Measurements from ENCODE around the gene CREB3. TPM values are rescaled to one million over a fixed set of nuclear protein-coding genes. Genes with fewer than 3 reads are reported as not detected.

The CREB3 gene
- total RNA-seq, 2 experiments from 2014 or later, result 18.1 to 18.3 TPM

DNA sequence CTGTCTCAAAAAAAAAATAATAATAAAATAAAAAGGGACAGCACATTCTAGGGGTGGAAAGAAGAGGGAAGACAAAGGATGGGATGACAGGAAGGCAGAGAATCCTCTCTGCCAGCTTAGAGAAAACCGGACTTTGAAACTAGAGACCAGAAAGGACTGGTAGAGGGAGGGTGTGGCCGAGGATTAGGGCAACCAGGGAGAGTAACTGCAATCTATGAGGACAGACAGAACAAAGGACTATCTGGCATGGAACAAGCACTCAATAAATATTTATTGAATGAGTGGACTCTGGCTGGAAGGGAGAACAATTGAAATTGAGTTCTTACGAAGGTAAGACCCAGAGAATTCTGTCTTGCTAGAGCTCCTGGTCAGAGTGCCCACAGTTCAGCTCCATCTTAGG lies 14.1 kb downstream of the CREB3 start:
- Mint-ChIP-seq H3K4me3 (peak overlapping the region; percentile 22), H3K9me3 (no peaks in the 10 kb centered on the region), H3K36me3 (ENCODE audit: low read depth) (peaks cover 23% of the 10 kb centered on the region), H3K27ac (no peak overlapping the region), H3K4me1 (peaks cover 64% of the 10 kb centered on the region), H3K27me3 (no peaks in the 10 kb centered on the region)
- ChIA-PET CTCF (interaction anchor here (1.2 to 11.3 kb wide), 3 partner anchors 9 to 15 kb away, joined by 3 to 112 read pairs (median 38); partner anchors contain the start of genes CREB3, MSMP and TLN1), POLR2A (no interaction called here)
- no peak for DNase-seq

DNA sequence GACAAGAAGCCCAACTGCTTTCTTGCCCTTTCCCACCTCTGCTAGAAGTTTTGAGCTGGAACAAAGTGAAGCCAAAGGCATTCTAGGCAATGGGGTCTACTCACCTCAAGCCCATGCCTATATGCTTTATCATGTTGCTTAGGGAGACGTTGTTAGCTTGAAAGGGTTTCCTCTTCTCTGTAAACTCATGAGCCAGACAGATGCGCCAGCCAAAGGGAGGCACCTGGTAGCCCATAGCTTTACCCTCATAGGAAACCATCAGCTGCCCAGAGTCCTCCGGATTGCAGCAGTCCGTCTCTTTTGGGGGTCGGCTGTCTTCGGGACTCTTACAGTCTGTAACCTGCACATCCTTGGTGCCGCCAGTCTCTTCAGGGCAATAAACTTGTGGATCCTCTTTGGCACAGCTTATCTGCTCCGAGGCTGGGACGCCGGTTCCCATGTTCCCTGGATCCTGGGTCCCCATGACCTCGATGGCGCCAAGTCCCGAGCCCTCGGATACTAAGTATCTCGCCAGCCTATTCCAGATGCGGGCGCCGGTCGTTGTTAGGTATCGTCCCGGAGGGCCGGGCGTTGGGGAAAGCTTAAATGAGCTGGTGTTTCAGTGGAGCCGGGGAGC lies 15.9 kb downstream of the CREB3 start:
- peak; percentile 32 for DNase-seq
- Mint-ChIP-seq H3K4me3 (peak overlapping the region; percentile 86), H3K4me1 (peaks cover 53% of the 10 kb centered on the region), H3K36me3 (ENCODE audit: low read depth) (peaks cover 32% of the 10 kb centered on the region), H3K27ac (peak overlapping the region; percentile 80), H3K27me3 (no peaks in the 10 kb centered on the region), H3K9me3 (no peaks in the 10 kb centered on the region)
- ChIA-PET CTCF (interaction anchor here (0.8 to 11.3 kb wide), 9 partner anchors 8 to 137 kb away, joined by 3 to 112 read pairs (median 5); partner anchors contain the start of genes CCDC107, CREB3, RMRP and TLN1), POLR2A (interaction anchor here (1.1 kb wide), 1 partner anchor 16 kb away, joined by 3 read pairs; the partner anchor contains the start of gene CREB3)

DNA sequence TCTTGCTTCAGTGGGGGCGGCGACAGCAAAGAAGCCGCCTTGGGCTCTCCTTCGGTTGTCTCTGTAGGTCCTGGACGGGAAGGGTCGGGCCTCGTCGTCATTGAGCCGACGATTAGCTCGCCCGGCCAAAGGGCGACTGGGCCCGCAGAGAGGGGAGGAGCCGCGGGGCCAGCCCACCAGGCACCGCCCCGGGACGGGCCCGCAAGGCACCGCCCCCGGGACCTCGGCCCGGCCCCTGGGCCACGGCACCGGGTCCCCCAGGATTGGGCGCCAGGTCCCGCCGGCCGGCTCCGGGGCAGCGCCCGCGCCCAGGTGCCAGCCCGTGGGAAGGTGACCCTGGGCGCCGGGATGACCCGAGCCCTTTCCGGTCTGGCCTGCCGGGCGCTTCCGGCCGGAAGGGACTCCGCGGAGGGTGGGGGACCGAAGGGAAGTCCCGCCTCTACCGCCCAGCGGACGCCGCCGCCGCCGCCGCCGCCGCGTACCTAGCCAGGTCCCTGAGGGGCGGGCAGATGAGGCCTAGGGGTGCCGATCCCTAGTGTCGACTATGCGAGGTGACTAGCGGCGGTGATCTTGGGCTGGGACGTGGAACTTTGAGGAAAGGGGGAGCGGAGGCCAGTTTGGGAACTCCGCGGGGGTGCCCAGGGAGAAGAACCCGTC lies 16.5 kb downstream of the CREB3 start, which contains the start of the genes GBA2 and RGP1:
TSS of gene GBA2 (minus strand) at position 371 of the 657 bp plus-strand sequence. CDS start 524 bp downstream, outside the sequence.
TSS of gene RGP1 (plus strand) at position 430 of the 657 bp plus-strand sequence. CDS start 469 bp downstream, outside the sequence.
- peaks cover 32% of the 10 kb centered on the region for H3K36me3 Mint-ChIP-seq (ENCODE audit: low read depth)
- POLR2A ChIA-PET, result interaction anchor here (1.1 to 1.5 kb wide), 2 partner anchors 17 to 91 kb away, joined by 3 read pairs; partner anchors contain the start of genes CCDC107, CREB3 and RMRP
- peak within 1 kb of the TSS; percentile 86 for H3K4me3 Mint-ChIP-seq
- CTCF ChIA-PET, result interaction anchor here (0.8 to 11.3 kb wide), 15 partner anchors 11 to 145 kb away, joined by 3 to 112 read pairs (median 3); partner anchors contain the start of genes CCDC107, CREB3, RMRP and SPAG8
- H3K27me3 Mint-ChIP-seq, result no peaks in the 10 kb centered on the region
- peaks cover 50% of the 10 kb centered on the region for H3K4me1 Mint-ChIP-seq
- DNase-seq, result peak; percentile 68
- H3K9me3 Mint-ChIP-seq, result no peaks in the 10 kb centered on the region
- peak within 1 kb of the TSS; percentile 85 for H3K27ac Mint-ChIP-seq

DNA sequence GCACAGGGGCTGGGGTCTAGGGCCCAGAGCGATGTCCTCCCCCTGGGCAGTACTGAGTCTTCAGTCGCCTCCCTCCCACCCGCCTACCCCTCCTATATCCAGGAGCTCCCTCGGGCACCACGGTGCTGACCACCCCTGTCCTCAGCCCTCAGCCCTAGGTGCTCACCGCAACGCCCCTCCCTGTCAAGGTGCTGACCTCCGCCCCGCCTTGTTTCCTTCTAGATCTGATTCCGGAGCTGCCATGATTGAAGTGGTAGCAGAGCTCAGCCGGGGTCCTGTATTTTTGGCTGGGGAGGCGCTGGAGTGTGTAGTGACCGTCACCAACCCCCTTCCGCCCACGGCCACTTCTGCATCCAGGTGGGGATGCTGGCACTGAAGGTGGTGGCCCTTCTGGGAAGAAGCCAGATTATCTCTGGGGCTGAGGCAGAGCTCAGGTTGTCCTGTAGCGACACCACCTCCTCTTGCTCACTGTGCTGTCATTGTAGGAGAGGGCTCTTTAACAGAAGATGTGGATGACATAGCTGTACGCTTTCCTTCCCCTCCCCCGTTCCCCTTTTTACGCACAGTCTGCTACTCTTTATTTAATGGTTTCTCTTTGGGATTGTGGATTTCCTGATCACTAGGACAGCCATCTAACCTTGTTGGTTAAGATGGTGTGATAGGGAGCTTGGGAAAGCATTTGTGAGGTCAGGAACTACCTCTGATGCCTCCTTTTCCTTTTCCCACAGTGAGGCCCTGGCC lies 17.2 kb downstream of the CREB3 start:
- H3K9me3 Mint-ChIP-seq, result no peaks in the 10 kb centered on the region
- H3K4me1 Mint-ChIP-seq, result peaks cover 50% of the 10 kb centered on the region
- DNase-seq, result peak; percentile 62
- no peaks in the 10 kb centered on the region for H3K27me3 Mint-ChIP-seq
- peak overlapping the region; percentile 85 for H3K27ac Mint-ChIP-seq
- H3K36me3 Mint-ChIP-seq (ENCODE audit: low read depth), result peaks cover 30% of the 10 kb centered on the region
- ChIA-PET CTCF (interaction anchor here (0.8 to 11.3 kb wide), 12 partner anchors 18 to 146 kb away, joined by 3 to 112 read pairs (median 4); partner anchors contain the start of genes CREB3, SPAG8 and TLN1), POLR2A (interaction anchor here (1.5 kb wide), 1 partner anchor 92 kb away, joined by 3 read pairs; the partner anchor contains the start of genes CCDC107 and RMRP)
- peak overlapping the region; percentile 83 for H3K4me3 Mint-ChIP-seq

DNA sequence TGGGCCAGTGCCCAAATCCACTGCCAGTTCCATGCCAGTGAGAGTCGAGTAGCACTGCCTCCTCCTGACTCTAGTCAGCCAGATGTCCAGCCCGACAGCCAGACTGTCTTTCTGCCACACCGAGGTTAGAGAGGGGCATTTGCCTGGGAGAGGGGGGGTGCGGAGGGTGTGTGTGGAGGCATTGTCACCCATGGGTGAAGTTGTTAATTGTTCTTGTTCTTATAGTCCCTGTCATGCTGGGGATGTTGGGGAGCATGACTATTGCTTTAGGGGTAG lies 17.7 kb downstream of the CREB3 start:
- POLR2A ChIA-PET, result interaction anchor here (1.5 kb wide), 1 partner anchor 92 kb away, joined by 3 read pairs; the partner anchor contains the start of genes CCDC107 and RMRP
- Mint-ChIP-seq H3K9me3 (no peaks in the 10 kb centered on the region), H3K36me3 (ENCODE audit: low read depth) (peaks cover 28% of the 10 kb centered on the region), H3K27me3 (no peaks in the 10 kb centered on the region), H3K27ac (peak overlapping the region; percentile 85), H3K4me1 (peaks cover 49% of the 10 kb centered on the region), H3K4me3 (peak overlapping the region; percentile 83)
- no peak for DNase-seq
- CTCF ChIA-PET, result interaction anchor here (0.8 to 11.3 kb wide), 9 partner anchors 18 to 146 kb away, joined by 3 to 112 read pairs (median 3); partner anchors contain the start of genes CREB3, SPAG8 and TLN1

DNA sequence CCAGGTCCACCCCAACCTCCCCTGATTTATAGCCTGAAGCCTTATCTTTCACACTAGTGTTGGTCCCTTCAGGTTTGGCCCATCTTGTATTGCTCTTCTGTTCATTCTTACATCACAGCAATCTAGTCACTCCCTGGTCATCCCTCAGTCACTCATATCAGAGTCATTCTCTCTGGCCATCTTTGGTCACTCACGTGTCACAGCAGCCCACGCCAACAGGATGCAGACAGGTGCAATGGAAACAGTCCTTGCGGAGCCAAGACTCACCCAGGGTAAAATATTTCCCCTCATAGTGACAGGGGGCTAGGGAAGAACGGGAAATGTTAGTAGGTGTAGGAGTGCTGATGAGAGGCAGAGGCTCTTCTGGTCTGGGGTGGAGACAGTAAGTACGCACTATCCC lies 21.0 kb downstream of the CREB3 start:
- Mint-ChIP-seq H3K27me3 (no peaks in the 10 kb centered on the region), H3K4me3 (no peak overlapping the region), H3K4me1 (peaks cover 45% of the 10 kb centered on the region), H3K9me3 (no peaks in the 10 kb centered on the region), H3K27ac (no peak overlapping the region), H3K36me3 (ENCODE audit: low read depth) (peaks cover 22% of the 10 kb centered on the region)
- ChIA-PET CTCF (interaction anchor here (0.6 to 4.2 kb wide), 4 partner anchors 10 to 26 kb away, joined by 3 to 38 read pairs (median 7); no protein-coding TSS in a partner anchor), POLR2A (no interaction called here)
- no peak for DNase-seq

DNA sequence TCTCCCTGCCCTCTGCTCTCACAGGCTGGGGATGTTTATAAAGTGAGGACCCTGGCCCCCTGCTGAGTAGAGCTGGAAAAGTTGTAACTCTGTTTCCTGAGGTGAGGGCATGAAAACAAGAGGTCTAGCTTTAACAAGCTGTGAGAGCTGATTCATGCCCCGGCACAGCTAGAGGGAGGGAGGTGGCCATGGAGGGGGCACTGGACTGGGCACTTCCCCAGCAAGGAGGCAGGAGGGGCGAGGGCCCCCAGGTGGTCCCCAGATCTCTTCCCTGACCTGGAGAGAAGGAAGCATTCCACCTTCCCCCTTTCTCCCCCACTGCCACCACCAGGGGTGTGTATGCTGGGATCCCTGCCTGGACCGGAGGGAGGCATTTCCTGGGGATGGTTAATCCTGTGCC lies 21.8 kb downstream of the CREB3 start, which contains the start of gene MSMP:
TSS of gene MSMP (minus strand) at position 13 of the 400 bp plus-strand sequence. CDS start 147 bp downstream, outside the sequence.
- POLR2A ChIA-PET, result no interaction called here
- peaks cover 22% of the 10 kb centered on the region for H3K36me3 Mint-ChIP-seq (ENCODE audit: low read depth)
- no peak within 1 kb of the TSS for H3K4me3 Mint-ChIP-seq

DNA sequence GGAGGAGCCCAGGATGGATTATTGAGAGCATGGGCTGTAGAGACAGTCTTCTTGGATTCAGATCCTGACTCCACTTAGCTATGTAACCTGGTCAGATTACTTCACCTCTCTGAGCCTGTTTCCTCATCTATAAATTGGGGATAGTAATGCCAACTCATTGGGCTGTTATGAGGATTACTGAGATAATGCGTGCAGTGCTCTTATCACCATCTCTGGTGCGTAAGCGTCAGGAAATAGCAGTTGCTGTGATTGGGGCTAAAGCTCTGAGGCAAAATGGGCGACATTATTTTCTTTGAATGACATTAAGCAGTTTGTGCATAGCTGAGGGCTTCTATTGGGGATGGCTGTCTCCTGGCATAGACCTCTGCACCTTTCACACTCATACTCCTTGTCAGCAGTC lies 22.6 kb downstream of the CREB3 start:
- Mint-ChIP-seq H3K27me3 (no peaks in the 10 kb centered on the region), H3K4me1 (peaks cover 53% of the 10 kb centered on the region), H3K9me3 (no peaks in the 10 kb centered on the region), H3K36me3 (ENCODE audit: low read depth) (peaks cover 22% of the 10 kb centered on the region), H3K4me3 (no peak overlapping the region), H3K27ac (no peak overlapping the region)
- ChIA-PET POLR2A (no interaction called here), CTCF (interaction anchor here (2.6 to 4.2 kb wide), 3 partner anchors 12 to 27 kb away, joined by 8 to 38 read pairs (median 14); partner anchors contain the start of genes CREB3 and TLN1)
- DNase-seq, result no peak

More for the DNA sequence above, 21.8 kb downstream of the CREB3 start, which contains the start of gene MSMP:
- CTCF ChIA-PET, result interaction anchor here (1.6 to 4.2 kb wide), 4 partner anchors 11 to 26 kb away, joined by 3 to 38 read pairs (median 11); partner anchors contain the start of genes CREB3 and TLN1
- Mint-ChIP-seq H3K27me3 (no peaks in the 10 kb centered on the region), H3K9me3 (no peaks in the 10 kb centered on the region), H3K27ac (peak within 1 kb of the TSS; percentile 52), H3K4me1 (peaks cover 52% of the 10 kb centered on the region)
- DNase-seq, result no peak

DNA sequence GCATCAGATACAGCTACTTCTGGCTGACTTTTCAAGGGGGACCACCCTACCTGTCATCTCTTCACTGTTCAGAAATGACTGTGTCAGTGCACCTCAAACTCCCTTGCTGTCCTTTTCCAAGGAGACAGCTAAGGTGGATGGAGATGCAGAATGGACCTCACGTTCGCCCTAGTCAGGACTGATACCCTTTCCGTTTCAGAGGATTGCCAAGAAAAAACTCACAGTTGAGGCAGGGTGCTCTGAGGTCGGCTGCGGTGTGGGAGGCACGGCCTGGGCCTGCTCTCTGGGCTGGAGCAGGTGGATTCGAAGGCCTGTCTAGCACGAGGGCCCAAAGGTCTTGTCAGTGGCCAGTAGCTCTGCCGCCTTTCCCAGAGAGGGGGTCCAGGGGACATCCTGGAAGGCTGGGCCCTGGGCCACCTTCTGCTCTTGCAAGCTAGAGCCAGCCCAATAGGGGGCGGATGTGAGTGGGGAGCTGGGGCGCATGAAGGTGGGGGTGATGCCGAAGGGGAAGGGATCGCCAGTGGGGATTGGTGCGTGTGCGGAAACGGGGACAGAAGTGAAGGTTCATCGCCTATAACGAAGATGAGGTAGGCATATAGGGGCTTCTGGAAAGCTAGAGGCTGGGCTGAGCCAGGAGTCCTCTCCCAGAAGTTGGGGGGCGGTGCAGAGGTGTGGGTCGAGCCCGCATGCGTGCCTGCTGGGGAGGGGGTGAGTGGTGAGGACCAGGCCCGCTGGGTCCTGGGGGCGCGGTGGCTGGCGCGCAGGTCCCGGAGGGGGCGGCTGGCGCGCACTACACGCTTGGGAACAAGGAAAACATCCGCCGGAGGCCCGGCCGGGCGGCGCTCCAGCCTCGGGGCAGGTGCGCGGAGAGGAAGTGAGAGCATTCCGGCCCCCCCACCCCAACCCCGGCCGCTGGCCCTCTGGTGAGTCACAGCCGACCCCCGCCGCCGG lies 24.1 kb downstream of the CREB3 start:
- Mint-ChIP-seq H3K27ac (peak overlapping the region; percentile 94), H3K4me1 (peaks cover 45% of the 10 kb centered on the region), H3K27me3 (no peaks in the 10 kb centered on the region), H3K36me3 (ENCODE audit: low read depth) (peaks cover 23% of the 10 kb centered on the region), H3K4me3 (peak overlapping the region; percentile 91), H3K9me3 (no peaks in the 10 kb centered on the region)
- peak; percentile 83 for DNase-seq
- ChIA-PET POLR2A (no interaction called here), CTCF (interaction anchor here (0.5 to 4.2 kb wide), 23 partner anchors 9 to 153 kb away, joined by 3 to 38 read pairs (median 4); partner anchors contain the start of genes CREB3, HINT2, SPAG8 and TLN1)

DNA sequence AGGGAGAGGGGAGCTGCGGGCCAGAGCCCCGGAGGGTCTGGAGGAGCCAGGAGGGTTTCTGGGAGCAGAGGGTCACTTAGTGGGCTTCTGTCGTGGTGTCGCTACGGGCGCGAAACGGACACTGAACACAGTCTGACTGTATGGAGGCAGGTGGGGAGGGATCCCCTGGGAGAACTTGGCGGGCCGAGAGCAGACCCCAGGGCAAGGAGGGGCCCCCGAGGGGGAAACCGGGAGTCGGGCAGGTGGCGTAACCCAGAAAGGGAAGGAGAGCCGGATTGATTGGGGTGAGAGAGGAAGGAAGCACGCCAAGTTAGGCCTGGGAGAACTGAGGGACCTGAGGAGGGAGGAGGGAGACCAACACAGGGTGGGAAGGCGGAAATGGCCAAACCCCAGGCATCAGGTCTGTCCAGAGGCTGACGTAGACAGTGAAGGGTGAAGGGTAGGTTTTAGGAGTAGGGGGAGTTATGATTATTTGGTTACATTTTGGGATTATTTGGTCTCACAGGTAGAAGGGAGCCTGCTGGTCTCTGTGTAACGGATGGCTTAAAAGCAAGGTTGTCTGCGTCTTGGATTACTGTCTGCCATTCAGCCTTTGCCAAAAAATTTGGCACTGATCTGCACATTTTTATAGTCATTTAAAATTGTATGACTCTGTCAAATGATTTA lies 24.9 kb downstream of the CREB3 start:
- ChIA-PET POLR2A (no interaction called here), CTCF (interaction anchor here (0.6 to 4.2 kb wide), 17 partner anchors 10 to 154 kb away, joined by 3 to 38 read pairs (median 4); partner anchors contain the start of genes CREB3, HINT2, SPAG8 and TLN1)
- Mint-ChIP-seq H3K4me3 (peak overlapping the region; percentile 91), H3K9me3 (no peaks in the 10 kb centered on the region), H3K36me3 (ENCODE audit: low read depth) (peaks cover 22% of the 10 kb centered on the region), H3K4me1 (peaks cover 43% of the 10 kb centered on the region), H3K27ac (peak overlapping the region; percentile 94), H3K27me3 (no peaks in the 10 kb centered on the region)
- peak; percentile 16 for DNase-seq

DNA sequence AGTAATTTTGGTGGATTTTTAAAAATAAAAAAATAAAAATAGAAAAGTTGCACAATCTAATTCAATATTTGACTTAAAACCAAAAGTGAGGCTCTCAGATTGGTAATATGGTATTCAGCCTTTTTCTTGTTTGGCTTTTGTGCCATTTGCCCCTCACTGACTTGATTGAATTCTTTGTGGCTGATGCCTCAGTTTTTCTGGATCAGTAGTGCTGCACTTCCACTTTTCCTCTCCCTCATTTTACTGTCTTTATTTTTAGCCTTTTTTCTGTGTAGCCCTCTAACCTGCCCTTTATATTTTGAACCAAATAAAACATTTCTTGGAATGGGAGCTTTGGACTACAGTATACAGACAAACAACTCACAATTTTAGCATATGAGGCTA lies 25.4 kb downstream of the CREB3 start:
- CTCF ChIA-PET, result interaction anchor here (1.8 kb wide), 1 partner anchor 12 kb away, joined by 4 read pairs; no protein-coding TSS in a partner anchor
- Mint-ChIP-seq H3K36me3 (ENCODE audit: low read depth) (peaks cover 18% of the 10 kb centered on the region), H3K4me1 (peaks cover 43% of the 10 kb centered on the region), H3K27ac (peak overlapping the region; percentile 50), H3K4me3 (peak overlapping the region; percentile 91), H3K9me3 (no peaks in the 10 kb centered on the region), H3K27me3 (no peaks in the 10 kb centered on the region)
- no peak for DNase-seq
- POLR2A ChIA-PET, result no interaction called here
